Measurements from ENCODE around the gene PRDM16. TPM values are rescaled to one million over a fixed set of nuclear protein-coding genes. Genes with fewer than 3 reads are reported as not detected.

Gene PRDM16
- total and polyA plus RNA-seq, 2 of the 4 experiments (the other 2 are of a cell fraction), result 0.02 TPM; not detected in 1

DNA sequence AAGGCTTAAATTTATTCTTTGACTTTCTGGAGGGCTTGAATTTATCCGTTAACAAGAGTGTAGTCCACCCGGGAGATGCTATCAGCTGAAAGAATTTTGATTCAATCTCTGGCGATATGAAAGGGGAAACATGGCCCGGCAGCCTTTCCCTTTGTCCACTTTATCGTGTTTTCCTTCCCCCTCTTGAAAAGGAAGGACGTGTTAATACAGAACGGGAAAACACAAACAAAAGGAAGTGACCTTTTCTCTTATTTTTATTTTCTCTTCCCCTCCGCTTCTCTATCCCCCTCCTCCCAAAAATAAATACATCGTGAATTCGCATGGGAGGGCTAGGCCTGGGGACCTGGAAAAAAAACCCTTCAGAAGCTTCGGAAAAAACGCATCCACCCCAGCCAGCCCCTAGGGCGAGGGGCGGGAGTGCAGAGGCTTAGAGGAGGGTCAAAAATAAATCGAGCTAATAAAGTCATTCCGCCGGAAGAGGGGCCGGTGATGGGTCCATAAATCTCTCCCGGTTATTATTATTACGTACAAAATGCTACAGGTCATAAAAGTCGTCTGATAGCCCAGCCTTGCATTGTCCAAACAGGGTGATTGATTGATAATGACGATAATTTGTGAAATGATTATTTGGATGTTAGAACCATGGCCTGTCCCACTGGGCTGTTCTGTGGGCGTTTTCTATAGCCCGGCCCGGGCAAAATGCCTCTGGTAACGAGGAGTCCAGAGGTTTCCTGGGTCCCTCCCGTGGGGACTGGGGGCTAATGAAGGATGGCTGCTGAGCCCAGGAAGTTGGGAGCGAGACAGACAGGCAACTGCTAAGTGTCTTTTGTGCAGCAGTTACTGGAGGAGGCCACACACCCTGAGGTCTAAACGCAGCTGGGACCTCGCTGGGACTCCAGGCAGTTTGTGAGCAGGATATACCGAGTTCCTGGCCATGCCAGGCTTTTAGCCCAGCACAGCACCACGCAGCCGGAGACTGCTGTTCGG, 179.4 kb downstream of the PRDM16 start:
- H3K14ac ChIP-seq (replicated peaks; ENCODE audit: low read depth, low read length), result no peak overlapping the region
- no peak overlapping the region for H3K4ac ChIP-seq (ENCODE audit: low read depth, low read length)
- no TSS peak for BruUV-seq (replicated peaks)
- H3K23ac ChIP-seq (ENCODE audit: low read depth, low read length), result no peak overlapping the region
- no peak overlapping the region for H2BK20ac ChIP-seq (ENCODE audit: low read depth, low read length)
- H2BK15ac ChIP-seq (ENCODE audit: low read depth, low read length), result no peak overlapping the region
- no peaks in the 10 kb centered on the region for H3K9me1 ChIP-seq (ENCODE audit: insufficient read depth, low read length)
- intact Hi-C loops (cut with micrococcal nuclease), result no loop called here
- no peak overlapping the region for H2BK5ac ChIP-seq (ENCODE audit: low read depth, low read length, poor library complexity, severe bottlenecking)
- H3K79me1 ChIP-seq (ENCODE audit: low read depth in 1 of 2, low read length in 2 of 2), result no peaks in the 10 kb centered on the region
- ATAC-seq (ENCODE audit: low read depth), result no peak
- TF ChIP-seq CHD1 (IDR thresholded peaks at IDR 0.05; ENCODE audit: low read depth, low read length) (no peak), RFX5 (IDR thresholded peaks at IDR 0.05; ENCODE audit: low read depth, low read length) (no peak), MXI1 (IDR thresholded peaks at IDR 0.05; ENCODE audit: borderline replicate concordance, low read depth, low read length) (no peak), BHLHE40 (IDR thresholded peaks at IDR 0.05; ENCODE audit: low read depth, low read length) (no peak), POLR2A (IDR thresholded peaks at IDR 0.05; ENCODE audit: low read depth, low read length) (no peak), FOS (IDR thresholded peaks at IDR 0.05; ENCODE audit: low read depth, low read length) (no peak), CEBPB (IDR thresholded peaks at IDR 0.05; ENCODE audit: low read depth, low read length) (no peak), MAFK (IDR thresholded peaks at IDR 0.05; ENCODE audit: low read depth, low read length) (no peak), RCOR1 (IDR thresholded peaks at IDR 0.05; ENCODE audit: insufficient replicate concordance, low read length) (no peak), MAZ (IDR thresholded peaks at IDR 0.05; ENCODE audit: borderline replicate concordance, low read depth, low read length) (no peak)
- no peak overlapping the region for H3K18ac ChIP-seq (ENCODE audit: low read depth, low read length)
- in situ Hi-C loops (cut with MboI; ENCODE audit: low sequenced_read_pairs), result no loop called here
- H3K36me3 ChIP-seq (ENCODE audit: control insufficient read depth, insufficient read depth, low read length), result no peaks in the 10 kb centered on the region
- no peak overlapping the region for H3K56ac ChIP-seq (ENCODE audit: extremely low read depth, insufficient read depth, low read length)
- H4K20me1 ChIP-seq (ENCODE audit: insufficient read depth, low read length), result no peaks in the 10 kb centered on the region
- no peak overlapping the region for H2BK120ac ChIP-seq (ENCODE audit: low read depth, low read length)
- H2AK5ac ChIP-seq (ENCODE audit: low read depth, low read length), result no peak overlapping the region
- no peak overlapping the region for H2AK9ac ChIP-seq (replicated peaks; ENCODE audit: low read depth, low read length, poor library complexity)
- no peak overlapping the region for H3K4me3 ChIP-seq (ENCODE audit: insufficient read depth, low read depth, low read length)
- H3K27me3 ChIP-seq (ENCODE audit: control insufficient read depth, insufficient read depth, low read length), result peaks cover 3% of the 10 kb centered on the region; the same call in 1 of the 2 replicates
- no peak overlapping the region for H4K5ac ChIP-seq (ENCODE audit: low read depth, low read length)
- ChIA-PET CTCF (no interaction called here), POLR2A (ENCODE audit: unreplicated experiment) (no interaction called here)
- H2AFZ ChIP-seq (replicated peaks; ENCODE audit: low read length, poor library complexity), result no peak overlapping the region
- H4K8ac ChIP-seq (ENCODE audit: low read depth in 2 of 2, low read length in 2 of 2), result no peak overlapping the region
- no peak overlapping the region for H3K27ac ChIP-seq (ENCODE audit: insufficient read depth, low read length)
- no peak overlapping the region for H4K91ac ChIP-seq (ENCODE audit: insufficient read depth, low read depth, low read length)
- dilution Hi-C loops (cut with HindIII; ENCODE audit: low sequenced_read_pairs, unreplicated experiment), result no loop called here
- H3K9ac ChIP-seq (ENCODE audit: low read depth, low read length), result no peak overlapping the region
- H3K4me1 ChIP-seq (ENCODE audit: control insufficient read depth, insufficient read depth, low read length), result no peaks in the 10 kb centered on the region
- no peak for DNase-seq
- no peak overlapping the region for H3K4me2 ChIP-seq (ENCODE audit: low read depth, low read length)
- WGBS, 2 experiments (ENCODE audit: extremely low coverage in 2 of 2, insufficient read length in 1 of 2), result 47% methylated on average over 7 of the region's 34 CpGs; no CpG with 5 or more reads in 1 of the 2 experiments
- no peaks in the 10 kb centered on the region for H3K9me3 ChIP-seq (ENCODE audit: control insufficient read depth, insufficient read depth, low read length)
